T-helper 17 cell (primary cell): ENCODE measurements around the gene C21orf91. TPM values are rescaled to one million over a fixed set of nuclear protein-coding genes. Genes with fewer than 3 reads are reported as not detected.
A peak's percentile ranks its signal among the peaks of the same experiment; 100 is the strongest.

Source experiments
- ATAC-seq: fragments of 150-1000 bp; cut with Tn5 transposase; 2 replicates; pipeline ENCODE4 v1.10.0; 2021; ENCODE audit warnings: mild to moderate bottlenecking, moderate library complexity
- DNase-seq, 3 donors: peaks; one replicate each; pipeline versions ENCODE4 v3.0.0 to v3.0.0-alpha.2; 2020 to 2021
- H3K9me3 ChIP-seq: one replicate; pipeline ENCODE4 v1.7.0; 2013; ENCODE audit warnings: low read length, mild to moderate bottlenecking; ENCODE audit not compliant: control insufficient read depth, poor library complexity, severe bottlenecking
- H3K27ac Mint-ChIP-seq: one replicate; pipeline ENCODE4 v1.8.0; 2022; ENCODE audit warnings: mild to moderate bottlenecking, moderate library complexity, mixed read lengths
- H3K27me3 Mint-ChIP-seq: one replicate; pipeline ENCODE4 v1.8.0; 2022; ENCODE audit warnings: mixed read lengths
- H3K36me3 Mint-ChIP-seq: one replicate; pipeline ENCODE4 v1.8.0; 2022; ENCODE audit warnings: low read depth, mixed read lengths
- H3K4me1 Mint-ChIP-seq: one replicate; pipeline ENCODE4 v1.8.0; 2022; ENCODE audit warnings: mild to moderate bottlenecking, mixed read lengths
- H3K4me3 Mint-ChIP-seq: one replicate; pipeline ENCODE4 v1.8.0; 2022; ENCODE audit warnings: mild to moderate bottlenecking, moderate library complexity, mixed read lengths
- total RNA-seq, 4 donors: library from RNA in 2 of 4; stranded (reverse) in 2 of 4; gene quantifications; one replicate each; pipeline ENCODE4 v1.2.3 and lab custom pipeline; 2022 to 2026

The C21orf91 gene
- total RNA-seq, 2 donors from 2014 or later: 54.9 to 68.1 TPM

GRCh38 chr21:17758683-17759082, 60.5 kb downstream of the C21orf91 start:
- Mint-ChIP-seq H3K36me3 (peaks cover 4% of the 10 kb centered on the region), H3K4me3 (no peak overlapping the region), H3K27me3 (no peaks in the 10 kb centered on the region), H3K27ac (peak overlapping the region; percentile 35), H3K4me1 (no peaks in the 10 kb centered on the region)
- DNase-seq (no peak), ATAC-seq (no peak)
- H3K9me3 ChIP-seq: no peaks in the 10 kb centered on the region

GRCh38 chr21:17757671-17758070, 61.5 kb downstream of the C21orf91 start:
- Mint-ChIP-seq H3K4me3 (no peak overlapping the region), H3K36me3 (peaks cover 4% of the 10 kb centered on the region)
- no peak for ATAC-seq

GRCh38 chr21:17753736-17754135, 65.4 kb downstream of the C21orf91 start:
- H3K27ac Mint-ChIP-seq: no peak overlapping the region
- no peaks in the 10 kb centered on the region for H3K9me3 ChIP-seq
- H3K27me3 Mint-ChIP-seq: no peaks in the 10 kb centered on the region
- ATAC-seq (no peak), DNase-seq (no peak)
- H3K4me1 Mint-ChIP-seq: no peaks in the 10 kb centered on the region
- no peak overlapping the region for H3K4me3 Mint-ChIP-seq
- H3K36me3 Mint-ChIP-seq: peaks cover 2% of the 10 kb centered on the region

More at GRCh38 chr21:17757671-17758070, 61.5 kb downstream of the C21orf91 start:
- Mint-ChIP-seq H3K4me1 (no peaks in the 10 kb centered on the region), H3K27me3 (no peaks in the 10 kb centered on the region), H3K27ac (no peak overlapping the region)
- H3K9me3 ChIP-seq: no peaks in the 10 kb centered on the region
- DNase-seq: no peak

GRCh38 chr21:17752171-17752570, 67.0 kb downstream of the C21orf91 start:
- H3K27me3 Mint-ChIP-seq: no peaks in the 10 kb centered on the region
- no peaks in the 10 kb centered on the region for H3K4me1 Mint-ChIP-seq
- ATAC-seq: no peak
- no peak overlapping the region for H3K27ac Mint-ChIP-seq
- H3K4me3 Mint-ChIP-seq: no peak overlapping the region
- DNase-seq: no peak
- no peaks in the 10 kb centered on the region for H3K36me3 Mint-ChIP-seq
- H3K9me3 ChIP-seq: no peaks in the 10 kb centered on the region

GRCh38 chr21:17746920-17747319, 72.2 kb downstream of the C21orf91 start:
- no peaks in the 10 kb centered on the region for H3K27me3 Mint-ChIP-seq
- H3K4me1 Mint-ChIP-seq: peaks cover 6% of the 10 kb centered on the region
- H3K4me3 Mint-ChIP-seq: no peak overlapping the region
- H3K27ac Mint-ChIP-seq: peak overlapping the region; percentile 74
- DNase-seq (no peak), ATAC-seq (peak; percentile 27)
- H3K36me3 Mint-ChIP-seq: no peaks in the 10 kb centered on the region
- no peaks in the 10 kb centered on the region for H3K9me3 ChIP-seq

- H3K27ac Mint-ChIP-seq: no peak overlapping the region
- H3K27me3 Mint-ChIP-seq: no peaks in the 10 kb centered on the region
- peaks cover 9% of the 10 kb centered on the region for H3K4me1 Mint-ChIP-seq
- H3K36me3 Mint-ChIP-seq: no peaks in the 10 kb centered on the region
- DNase-seq (no peak), ATAC-seq (no peak)
- no peak overlapping the region for H3K4me3 Mint-ChIP-seq
- H3K9me3 ChIP-seq: no peaks in the 10 kb centered on the region
These were observed 74.1 kb downstream of the C21orf91 start for GRCh38 chr21:17745086-17745485.

- no peak overlapping the region for H3K27ac Mint-ChIP-seq
- DNase-seq (no peak), ATAC-seq (no peak)
- no peaks in the 10 kb centered on the region for H3K27me3 Mint-ChIP-seq
- H3K4me1 Mint-ChIP-seq: peaks cover 9% of the 10 kb centered on the region
- H3K4me3 Mint-ChIP-seq: no peak overlapping the region
- peaks cover 2% of the 10 kb centered on the region for H3K36me3 Mint-ChIP-seq
- H3K9me3 ChIP-seq: no peaks in the 10 kb centered on the region
These were observed 76.1 kb downstream of the C21orf91 start for GRCh38 chr21:17742940-17743592.

GRCh38 chr21:17742181-17742580, 77.0 kb downstream of the C21orf91 start:
- no peak for DNase-seq
- H3K36me3 Mint-ChIP-seq: peaks cover 2% of the 10 kb centered on the region
- H3K27ac Mint-ChIP-seq: no peak overlapping the region
- H3K9me3 ChIP-seq: no peaks in the 10 kb centered on the region
- H3K27me3 Mint-ChIP-seq: no peaks in the 10 kb centered on the region
- peaks cover 9% of the 10 kb centered on the region for H3K4me1 Mint-ChIP-seq
- H3K4me3 Mint-ChIP-seq: no peak overlapping the region
- ATAC-seq: no peak

Other genes starting within 250 kb of the C21orf91 start
- 10 to 100 TPM; 96.2 to 100.0 TPM for gene BTG3, start 206.5 kb downstream of the C21orf91 start, total RNA-seq